Endothelial cell (in vitro differentiated cells): Measurements from ENCODE around the gene TMEM253. TPM values are rescaled to one million over a fixed set of nuclear protein-coding genes. Genes with fewer than 3 reads are reported as not detected.

Experiments used
- DNase-seq: peaks from one replicate; pipeline ENCODE4 v3.0.0; 2021; ENCODE audit warnings: low spot score
- H3K27ac Mint-ChIP-seq: one replicate; pipeline ENCODE4 v1.8.0; 2021; ENCODE audit warnings: mixed read lengths, inconsistent platforms; ENCODE audit not compliant: unreplicated experiment
- H3K27me3 Mint-ChIP-seq: one replicate; pipeline ENCODE4 v1.8.0; 2021; ENCODE audit warnings: mild to moderate bottlenecking, moderate library complexity, mixed read lengths, inconsistent platforms; ENCODE audit not compliant: unreplicated experiment
- H3K36me3 Mint-ChIP-seq: one replicate; pipeline ENCODE4 v1.8.0; 2021; ENCODE audit warnings: mild to moderate bottlenecking, low read depth, mixed read lengths, inconsistent platforms; ENCODE audit not compliant: unreplicated experiment
- H3K4me1 Mint-ChIP-seq: one replicate; pipeline ENCODE4 v1.8.0; 2021; ENCODE audit warnings: mild to moderate bottlenecking, mixed read lengths, inconsistent platforms; ENCODE audit not compliant: unreplicated experiment
- H3K4me3 Mint-ChIP-seq: one replicate; pipeline ENCODE4 v1.8.0; 2021; ENCODE audit warnings: mild to moderate bottlenecking, mixed read lengths, inconsistent platforms; ENCODE audit not compliant: unreplicated experiment
- H3K9me3 Mint-ChIP-seq: one replicate; pipeline ENCODE4 v1.8.0; 2021; ENCODE audit warnings: mixed read lengths, inconsistent platforms; ENCODE audit not compliant: unreplicated experiment
- CTCF ChIP-seq: fragments of 200-600 bp; sonication (generic); IDR thresholded peaks from one replicate; pipeline ENCODE4 v1.5.0; 2021; ENCODE audit warnings: antibody characterized with exemption; ENCODE audit not compliant: unreplicated experiment
- total RNA-seq: library from RNA; stranded (reverse); fragmentation: NEBNext Ultra II Directional; extraction: Animal tissue kit (Norgen Biotek cat#: 25700); gene quantifications from one replicate; pipeline ENCODE4 v1.2.1, GENCODE V29; 2021; ENCODE audit not compliant: unreplicated experiment

TMEM253 gene
- total RNA-seq, 1 donor from 2014 or later, result 0.90 TPM

- Mint-ChIP-seq H3K27ac (no peak overlapping the region), H3K36me3 (no peaks in the 10 kb centered on the region), H3K4me3 (no peak overlapping the region), H3K4me1 (peaks cover 27% of the 10 kb centered on the region), H3K27me3 (peaks cover 3% of the 10 kb centered on the region), H3K9me3 (no peaks in the 10 kb centered on the region)
- peak; percentile 83 for DNase-seq
- TF ChIP-seq CTCF, result peak; percentile 45
Measured at GRCh38 chr14:21106498-21107282, 5.8 kb downstream of the TMEM253 start.

GRCh38 chr14:21107283-21107800, 6.5 kb downstream of the TMEM253 start:
- Mint-ChIP-seq H3K27me3 (peaks cover 3% of the 10 kb centered on the region), H3K9me3 (no peaks in the 10 kb centered on the region), H3K4me3 (no peak overlapping the region), H3K4me1 (peaks cover 26% of the 10 kb centered on the region), H3K36me3 (no peaks in the 10 kb centered on the region), H3K27ac (no peak overlapping the region)
- no peak for DNase-seq
- TF ChIP-seq CTCF, result no peak

- H3K4me3 Mint-ChIP-seq, result no peak overlapping the region
- peaks cover 14% of the 10 kb centered on the region for H3K4me1 Mint-ChIP-seq
- no peaks in the 10 kb centered on the region for H3K27me3 Mint-ChIP-seq
- DNase-seq, result no peak
- TF ChIP-seq CTCF, result no peak
- no peaks in the 10 kb centered on the region for H3K36me3 Mint-ChIP-seq
- H3K9me3 Mint-ChIP-seq, result no peaks in the 10 kb centered on the region
- H3K27ac Mint-ChIP-seq, result no peak overlapping the region
Measured at GRCh38 chr14:21108791-21109190, 7.9 kb downstream of the TMEM253 start.

GRCh38 chr14:21109377-21110138, 8.7 kb downstream of the TMEM253 start:
- H3K36me3 Mint-ChIP-seq, result no peaks in the 10 kb centered on the region
- no peaks in the 10 kb centered on the region for H3K27me3 Mint-ChIP-seq
- peaks cover 13% of the 10 kb centered on the region for H3K4me1 Mint-ChIP-seq
- no peak overlapping the region for H3K4me3 Mint-ChIP-seq
- DNase-seq, result no peak
- no peak for TF ChIP-seq CTCF
- no peak overlapping the region for H3K27ac Mint-ChIP-seq
- H3K9me3 Mint-ChIP-seq, result no peaks in the 10 kb centered on the region

- Mint-ChIP-seq H3K27me3 (no peaks in the 10 kb centered on the region), H3K9me3 (no peaks in the 10 kb centered on the region), H3K4me3 (no peak overlapping the region), H3K27ac (no peak overlapping the region), H3K4me1 (no peaks in the 10 kb centered on the region), H3K36me3 (no peaks in the 10 kb centered on the region)
- no peak for DNase-seq
- no peak for TF ChIP-seq CTCF
Measured at GRCh38 chr14:21112255-21112654, 11.4 kb downstream of the TMEM253 start.
